HCT116 (cell line): Measurements from ENCODE around the gene VPS26B. TPM values are rescaled to one million over a fixed set of nuclear protein-coding genes. Genes with fewer than 3 reads are reported as not detected.

Experiments
- ATAC-seq: fragments of 200-7000 bp; cut with Tn5 transposase; 2 replicates; pipeline ENCODE4 v1.9.1; 2020; ENCODE audit warnings: mild to moderate bottlenecking, moderate library complexity
- BruUV-seq: library from RNA; stranded (reverse); fragments of 400-500 nt; replicated peaks from 2 replicates; lab custom pipeline; 2021; lab: Mats Ljungman, UMichigan
- CTCF ChIA-PET: fragments of 300-600 bp; sonication (Branson Sonifier 250); formaldehyde crosslinking; loops from one replicate; lab custom pipeline; 2021; ENCODE audit warnings: antibody characterized with exemption; lab: Charles Lee
- POLR2A ChIA-PET: fragments of 300-600, 350-600 bp; sonication (Branson Sonifier 250); formaldehyde crosslinking; loops from one replicate; lab custom pipeline; 2021; ENCODE audit warnings: antibody characterized with exemption; lab: Charles Lee
- RAD21 ChIA-PET, 2 experiments: fragments of 300-600 bp; sonication (Branson Sonifier 250); formaldehyde crosslinking; loops; one replicate each; lab custom pipeline; 2023; ENCODE audit warnings: low total read pairs in 2 of 2; ENCODE audit not compliant: uncharacterized antibody in 2 of 2, unreplicated experiment in 2 of 2, low non-redundant PET in 1 of 2; lab: Charles Lee
- DNase-seq: peaks from one replicate; pipeline ENCODE4 v3.0.0-alpha.2; 2010; ENCODE audit warnings: low read depth, low spot score
- H2AFZ ChIP-seq: fragments of 200-600 bp; shearing (Covaris generic), sonication (generic); 2 replicates; pipeline ENCODE4 v1.6.1; 2017; ENCODE audit warnings: low read depth, mixed run types, mixed read lengths, antibody characterized with exemption, low read length; ENCODE audit not compliant: poor library complexity, severe bottlenecking
- H3K27ac ChIP-seq: 2 replicates; pipeline ENCODE4 v1.5.1; 2012; ENCODE audit warnings: low read depth, low read length
- H3K27me3 ChIP-seq: fragments of 200-600 bp; sonication (generic); 2 replicates; pipeline ENCODE4 v1.6.1; 2016; ENCODE audit warnings: mixed run types, low read length, mixed read lengths; ENCODE audit not compliant: insufficient read depth
- H3K36me3 ChIP-seq, 2 experiments: fragments of 200-500 bp in 1 of 2; fragments of 200-600 bp in 1 of 2; sonication (Bioruptor generic) in 1 of 2; sonication (generic) in 1 of 2; 2 replicates each; pipeline versions ENCODE4 v1.5.1 to v1.6.1; 2014 to 2016; ENCODE audit warnings: low read length in 2 of 2, inconsistent platforms in 1 of 2, mixed read lengths in 1 of 2, mixed run types in 1 of 2; ENCODE audit not compliant: insufficient read depth in 2 of 2, control insufficient read depth in 1 of 2
- H3K4me1 ChIP-seq, 2 experiments: fragments of 200-600 bp in 1 of 2; sonication (generic) in 1 of 2; 2 replicates each; pipeline versions ENCODE4 v1.5.1 to v1.6.1; 2012 to 2017; ENCODE audit warnings: low read length in 2 of 2, inconsistent platforms in 1 of 2, mild to moderate bottlenecking in 1 of 2, mixed read lengths in 1 of 2, mixed run types in 1 of 2, moderate library complexity in 1 of 2; ENCODE audit not compliant: insufficient read depth in 2 of 2, control insufficient read depth in 1 of 2
- H3K4me2 ChIP-seq: fragments of 200-600 bp; sonication (generic); 2 replicates; pipeline ENCODE4 v1.6.1; 2017; ENCODE audit warnings: mixed run types, low read length, mixed read lengths
- H3K4me3 ChIP-seq, 2 experiments: fragments of 200-600 bp in 1 of 2; sonication (generic) in 1 of 2; replicated peaks in 1 of 2; 2 replicates each; pipeline ENCODE4 v1.5.1; 2011 to 2016; ENCODE audit warnings: low read length in 2 of 2, control low read depth in 1 of 2, low read depth in 1 of 2, mild to moderate bottlenecking in 1 of 2, mixed read lengths in 1 of 2, mixed run types in 1 of 2
- H3K79me2 ChIP-seq: fragments of 200-600 bp; sonication (generic); 2 replicates; pipeline ENCODE4 v1.6.1; 2017; ENCODE audit warnings: mild to moderate bottlenecking, mixed run types, low read length, moderate library complexity, mixed read lengths; ENCODE audit not compliant: insufficient read depth
- H3K9ac ChIP-seq: fragments of 200-600 bp; sonication (generic); 2 replicates; pipeline ENCODE4 v1.6.1; 2016; ENCODE audit warnings: low read length, mixed read lengths
- H3K9me2 ChIP-seq: fragments of 200-600 bp; sonication (generic), shearing (Covaris generic); 2 replicates; pipeline ENCODE4 v1.6.1; 2017; ENCODE audit warnings: mixed run types, mild to moderate bottlenecking, moderate library complexity; ENCODE audit not compliant: insufficient read depth
- H3K9me3 ChIP-seq, 2 experiments: fragments of 200-500 bp in 1 of 2; fragments of 200-600 bp in 1 of 2; sonication (Bioruptor generic) in 1 of 2; sonication (generic) in 1 of 2; 2 replicates each; pipeline ENCODE4 v1.6.1; 2014 to 2017; ENCODE audit warnings: low read length in 2 of 2, mixed read lengths in 2 of 2, inconsistent platforms in 1 of 2, low read depth in 1 of 2, mild to moderate bottlenecking in 1 of 2, mixed run types in 1 of 2, moderate library complexity in 1 of 2; ENCODE audit not compliant: control insufficient read depth in 1 of 2, insufficient read depth in 1 of 2
- H4K20me1 ChIP-seq: fragments of 200-600 bp; sonication (generic), shearing (Covaris generic); 2 replicates; pipeline ENCODE4 v1.6.1; 2017; ENCODE audit warnings: mixed run types, mild to moderate bottlenecking, moderate library complexity; ENCODE audit not compliant: insufficient read depth
- CBX3 ChIP-seq: IDR thresholded peaks from 2 replicates; pipeline ENCODE4 v1.6.1; 2012; ENCODE audit warnings: low read depth
- CEBPB ChIP-seq: IDR thresholded peaks from 2 replicates; pipeline ENCODE4 v1.6.1; 2012; ENCODE audit warnings: low read depth
- EGR1 ChIP-seq: IDR thresholded peaks from 2 replicates; pipeline ENCODE4 v1.6.1; 2012; ENCODE audit warnings: low read depth
- ELF1 ChIP-seq: IDR thresholded peaks from 2 replicates; pipeline ENCODE4 v1.6.1; 2012; ENCODE audit warnings: low read depth, borderline replicate concordance
- EZH2 ChIP-seq: fragments of 200-600 bp; sonication (generic); IDR thresholded peaks from 2 replicates; pipeline ENCODE4 v1.6.1; 2017; ENCODE audit warnings: antibody characterized with exemption, mixed run types
- EZH2phosphoT487 ChIP-seq: fragments of 200-600 bp; IDR thresholded peaks from 2 replicates; pipeline ENCODE4 v1.6.1; 2018; ENCODE audit warnings: antibody characterized with exemption, borderline replicate concordance
- FOSL1 ChIP-seq: IDR thresholded peaks from 2 replicates; pipeline ENCODE4 v1.6.1; 2012; ENCODE audit warnings: low read depth
- JUND ChIP-seq: IDR thresholded peaks from 2 replicates; pipeline ENCODE4 v1.6.1; 2012
- POLR2A ChIP-seq: IDR thresholded peaks from 2 replicates; pipeline ENCODE4 v1.7.0; 2011; ENCODE audit warnings: borderline replicate concordance; ENCODE audit not compliant: insufficient read depth, insufficient read length; ENCODE audit errors: extremely low read depth
- POLR2AphosphoS5 ChIP-seq: IDR thresholded peaks from 2 replicates; pipeline ENCODE4 v1.6.1; 2011; ENCODE audit warnings: mild to moderate bottlenecking, low read depth, low read length, moderate library complexity
- RAD21 ChIP-seq: IDR thresholded peaks from 2 replicates; pipeline ENCODE4 v1.6.1; 2012; ENCODE audit warnings: low read depth, mild to moderate bottlenecking
- SIN3A ChIP-seq: IDR thresholded peaks from 2 replicates; pipeline ENCODE4 v1.6.1; 2012; ENCODE audit warnings: low read depth
- SRF ChIP-seq: IDR thresholded peaks from 2 replicates; pipeline ENCODE4 v1.6.1; 2012; ENCODE audit warnings: low read depth
- TCF7L2 ChIP-seq: IDR thresholded peaks from 2 replicates; pipeline ENCODE4 v1.7.0; 2011; ENCODE audit warnings: borderline replicate concordance, inconsistent platforms; ENCODE audit not compliant: insufficient read depth, insufficient read length; ENCODE audit errors: extremely low read depth
- YY1 ChIP-seq: IDR thresholded peaks from 2 replicates; pipeline ENCODE4 v1.6.1; 2011; ENCODE audit warnings: low read length, low read depth, moderate library complexity, mild to moderate bottlenecking; ENCODE audit not compliant: insufficient replicate concordance; ENCODE audit errors: extremely low read depth
- ZBTB33 ChIP-seq: IDR thresholded peaks from 2 replicates; pipeline ENCODE4 v1.6.1; 2011; ENCODE audit warnings: mild to moderate bottlenecking, low read length, moderate library complexity; ENCODE audit not compliant: insufficient replicate concordance; ENCODE audit errors: extremely low read depth
- ZFX ChIP-seq: fragments of 450-650 bp; IDR thresholded peaks from 2 replicates; pipeline ENCODE4 v1.6.1; 2017
- intact Hi-C: fragments of 100-400 bp; cut with micrococcal nuclease; formaldehyde crosslinking; loops from 2 replicates; pipeline ENCODE4 v1.10.0; 2022
- total RNA-seq: library from RNA; stranded (reverse); gene quantifications from one replicate; pipeline ENCODE4 v1.2.1, GENCODE V29; 2021; ENCODE audit not compliant: unreplicated experiment
- TF ChIP-seq, protein P1 (sequence below): IDR thresholded peaks from 2 replicates; pipeline ENCODE4 v1.6.1; 2012

The VPS26B gene
- total RNA-seq, 1 experiment from 2014 or later = 26.6 TPM

DNA sequence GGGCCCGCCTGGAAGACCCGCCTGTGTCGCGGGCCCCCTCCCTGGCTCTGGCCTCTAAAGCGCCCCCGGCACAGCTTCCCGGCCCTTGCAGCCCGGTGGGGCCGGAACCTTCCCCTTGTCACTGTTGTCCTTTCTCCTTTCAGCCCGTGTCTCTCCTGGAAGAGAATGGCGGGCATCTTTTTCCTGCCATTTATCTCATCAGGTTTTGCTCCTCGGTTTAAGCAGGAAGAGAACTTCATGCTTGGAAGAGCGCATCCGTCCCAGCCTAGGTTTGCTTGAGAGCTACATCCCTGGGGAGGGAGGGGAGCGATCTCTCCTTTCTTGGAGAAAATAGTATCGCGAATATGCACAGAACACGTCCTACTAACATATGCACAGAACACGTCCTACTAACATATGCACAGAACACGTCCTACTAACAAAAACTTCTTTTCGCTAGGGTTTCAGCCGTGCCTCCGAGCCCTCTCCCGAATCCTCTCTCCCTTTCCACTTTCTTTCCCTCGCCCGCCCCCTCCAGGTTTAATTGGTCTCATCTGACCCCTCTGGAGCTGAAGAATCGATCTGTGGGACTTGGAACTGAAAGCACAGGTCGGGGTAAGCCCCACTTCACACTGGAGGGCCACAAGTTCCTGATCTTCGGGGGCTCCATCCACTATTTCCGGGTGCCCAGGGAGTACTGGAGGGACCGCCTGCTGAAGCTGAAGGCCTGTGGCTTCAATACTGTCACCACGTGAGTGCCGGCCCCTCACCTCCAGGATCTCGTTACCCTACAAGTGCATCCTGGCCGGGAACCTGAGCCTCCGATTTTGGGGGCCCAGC lies 52.9 kb downstream of the VPS26B start:
- intact Hi-C loops = no loop called here
- Histone ChIP-seq H3K79me2 (no peaks in the 10 kb centered on the region), H3K4me2 (no peak overlapping the region), H3K36me3 (no peaks in the 10 kb centered on the region), H2AFZ (no peak overlapping the region), H3K9me2 (no peaks in the 10 kb centered on the region), H3K27ac (no peak overlapping the region), H3K4me1 (no peaks in the 10 kb centered on the region), H3K9ac (no peak overlapping the region), H3K4me3 (no peak overlapping the region), H4K20me1 (no peaks in the 10 kb centered on the region), H3K9me3 (no peaks in the 10 kb centered on the region), H3K27me3 (no peaks in the 10 kb centered on the region)
- ChIA-PET CTCF (no interaction called here), RAD21 (no interaction called here), POLR2A (no interaction called here)
- ATAC-seq (no peak), DNase-seq (no peak)
- TF ChIP-seq FOSL1 (no peak), YY1 (no peak), POLR2A (no peak), SIN3A (no peak), EGR1 (no peak), SRF (no peak)
- TF ChIP-seq, protein P1, sequence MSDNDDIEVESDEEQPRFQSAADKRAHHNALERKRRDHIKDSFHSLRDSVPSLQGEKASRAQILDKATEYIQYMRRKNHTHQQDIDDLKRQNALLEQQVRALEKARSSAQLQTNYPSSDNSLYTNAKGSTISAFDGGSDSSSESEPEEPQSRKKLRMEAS = no peak
- no TSS peak for BruUV-seq

DNA sequence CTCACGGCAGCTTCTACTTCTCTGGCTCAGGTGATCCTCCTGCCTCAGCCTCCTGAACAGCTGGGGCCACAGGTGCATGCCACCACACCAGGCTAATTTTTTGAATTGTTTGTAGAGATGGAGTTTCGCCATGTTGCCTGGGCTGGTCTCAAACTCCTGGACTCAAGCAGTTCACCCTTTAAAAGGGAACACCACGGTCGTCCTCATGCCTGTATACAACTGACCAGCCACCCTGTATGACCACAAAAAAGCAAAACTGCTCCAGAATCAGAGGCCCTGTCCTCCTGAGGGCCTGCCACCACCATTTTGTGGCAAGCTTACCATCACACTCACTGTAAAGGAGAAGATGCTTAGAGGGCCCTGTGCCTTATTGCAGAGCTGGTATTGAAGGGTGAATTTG lies 53.9 kb downstream of the VPS26B start:
- H3K79me2 ChIP-seq = no peaks in the 10 kb centered on the region
- no peak overlapping the region for H3K4me3 ChIP-seq
- intact Hi-C loops = no loop called here
- POLR2A ChIA-PET = no interaction called here
- H3K27ac ChIP-seq = no peak overlapping the region
- TF ChIP-seq EZH2 (no peak), EGR1 (no peak), ZBTB33 (no peak), CBX3 (no peak), ZFX (no peak), TCF7L2 (no peak), ELF1 (no peak), EZH2phosphoT487 (no peak), POLR2AphosphoS5 (no peak), RAD21 (no peak), YY1 (no peak), CEBPB (no peak), JUND (no peak), POLR2A (no peak)
- TF ChIP-seq, protein P1 = no peak
- TF ChIP-seq, all 23 proteins: peak for 0
- no peaks in the 10 kb centered on the region for H3K27me3 ChIP-seq
- H2AFZ ChIP-seq = no peak overlapping the region
- ATAC-seq (no peak), DNase-seq (no peak)
- H3K9me3 ChIP-seq = no peaks in the 10 kb centered on the region
- CTCF ChIA-PET = no interaction called here
- H3K9me2 ChIP-seq = no peaks in the 10 kb centered on the region
- no peaks in the 10 kb centered on the region for H3K4me1 ChIP-seq
- H4K20me1 ChIP-seq = no peaks in the 10 kb centered on the region
- RAD21 ChIA-PET = no interaction called here
- H3K9ac ChIP-seq = no peak overlapping the region
- H3K36me3 ChIP-seq = no peaks in the 10 kb centered on the region
- H3K4me2 ChIP-seq = no peak overlapping the region
- no TSS peak for BruUV-seq
